DMS153 treated with DMSO at 0.1 percent for 48 hours (cell line): Measurements from ENCODE around the gene BAG5.

ENCODE experiments used
- DNase-seq: peaks from one replicate; lab custom pipeline; 2025; ENCODE audit not compliant: unreplicated experiment; lab: John Stamatoyannopoulos, UW

The BAG5 gene

GRCh38 chr14:103510724-103511693, 51.4 kb downstream of the BAG5 start:
- DNase-seq: no peak

DNA sequence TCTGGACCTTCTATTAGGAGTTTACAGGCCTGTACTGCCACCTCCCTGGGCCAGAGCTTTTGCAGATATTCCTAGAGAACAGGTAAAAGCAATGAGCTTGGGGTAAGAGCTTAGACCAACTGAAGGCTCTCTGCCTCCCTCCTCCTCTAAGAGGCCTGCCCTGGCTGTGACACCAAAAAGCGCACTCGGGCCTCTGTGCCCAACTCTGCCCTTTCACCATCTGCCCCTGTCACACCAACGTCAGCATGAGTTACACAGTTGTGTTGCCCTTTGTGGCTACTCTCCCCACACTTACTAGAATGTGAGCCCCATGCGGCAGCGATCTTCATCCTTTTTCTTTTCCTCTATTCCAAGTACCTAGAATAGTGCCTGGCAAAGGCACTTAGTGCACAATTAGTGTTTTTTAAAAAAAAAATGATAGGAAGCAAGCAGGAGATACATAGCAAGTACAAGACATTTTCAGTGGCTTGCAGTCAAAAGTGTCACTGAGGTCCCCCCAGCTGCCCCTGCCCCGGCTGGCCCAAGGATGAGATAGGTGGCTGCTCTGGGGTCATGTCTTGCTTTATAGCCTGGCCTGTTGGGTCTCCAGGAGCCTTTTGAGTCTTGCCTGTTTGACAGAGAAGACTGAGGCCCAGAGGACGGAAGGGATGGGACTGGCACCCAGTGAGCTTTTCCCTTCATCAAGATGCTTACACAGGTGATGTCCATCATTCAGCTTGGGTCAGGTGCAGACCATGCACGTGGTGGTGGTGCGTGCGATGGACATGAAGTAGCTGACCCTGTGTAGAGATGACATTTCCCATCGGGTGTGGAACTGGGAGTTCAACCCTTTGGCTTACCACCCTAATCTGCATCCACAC, 52.4 kb downstream of the BAG5 start:
- no peak for DNase-seq

- DNase-seq: no peak
These were observed 53.7 kb downstream of the BAG5 start for GRCh38 chr14:103508521-103509329.

DNA sequence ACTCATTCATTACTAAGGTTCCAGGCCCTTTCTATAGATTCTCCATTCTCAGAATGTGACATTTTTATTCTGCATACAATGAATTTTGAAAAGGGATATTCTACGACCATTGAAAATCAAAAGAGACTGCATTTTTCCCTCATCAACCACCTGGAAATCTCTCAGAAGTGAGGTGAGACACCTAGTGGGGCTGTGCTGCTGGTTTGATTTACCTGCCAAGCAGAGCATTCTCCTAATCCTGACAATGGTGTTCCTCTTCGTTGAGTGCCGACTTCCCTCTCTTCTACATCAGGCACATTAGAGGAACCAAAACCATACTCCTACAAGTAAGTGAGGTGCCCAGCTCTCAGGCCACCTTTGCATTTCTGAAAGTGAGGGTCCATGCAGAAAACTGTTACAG, 54.7 kb downstream of the BAG5 start:
- DNase-seq: no peak
